Renal cortex interstitium (tissue), 11 donors: ENCODE measurements around the gene AKT1. TPM values are rescaled to one million over a fixed set of nuclear protein-coding genes. Genes with fewer than 3 reads are reported as not detected.
"Not testable (repeated sequence)": the region's sequence is repeated elsewhere in the genome, so short reads cannot be mapped to it uniquely, and the experiment has no call there.

Source experiments
- DNase-seq, 11 donors: peaks; one replicate each; pipeline ENCODE4 v3.0.0-alpha.2; 2013; ENCODE audit warnings: low read depth in 9 of 11, low spot score in 4 of 11; ENCODE audit errors: extremely low read depth in 1 of 11
- polyA plus RNA-seq, 3 donors: library from polyadenylated mRNA; unstranded; fragments of 120-200 nt; gene quantifications; one replicate each; pipeline ENCODE4 v1.2.1, GENCODE V29; 2013; ENCODE audit not compliant: insufficient read length in 3 of 3

AKT1 gene
- polyA plus RNA-seq, 3 donors: 100 to 145 (median 127) TPM

- DNase-seq: no peak
Measured at GRCh38 chr14:104822821-104823615, 27.5 kb upstream of the AKT1 start.

DNA sequence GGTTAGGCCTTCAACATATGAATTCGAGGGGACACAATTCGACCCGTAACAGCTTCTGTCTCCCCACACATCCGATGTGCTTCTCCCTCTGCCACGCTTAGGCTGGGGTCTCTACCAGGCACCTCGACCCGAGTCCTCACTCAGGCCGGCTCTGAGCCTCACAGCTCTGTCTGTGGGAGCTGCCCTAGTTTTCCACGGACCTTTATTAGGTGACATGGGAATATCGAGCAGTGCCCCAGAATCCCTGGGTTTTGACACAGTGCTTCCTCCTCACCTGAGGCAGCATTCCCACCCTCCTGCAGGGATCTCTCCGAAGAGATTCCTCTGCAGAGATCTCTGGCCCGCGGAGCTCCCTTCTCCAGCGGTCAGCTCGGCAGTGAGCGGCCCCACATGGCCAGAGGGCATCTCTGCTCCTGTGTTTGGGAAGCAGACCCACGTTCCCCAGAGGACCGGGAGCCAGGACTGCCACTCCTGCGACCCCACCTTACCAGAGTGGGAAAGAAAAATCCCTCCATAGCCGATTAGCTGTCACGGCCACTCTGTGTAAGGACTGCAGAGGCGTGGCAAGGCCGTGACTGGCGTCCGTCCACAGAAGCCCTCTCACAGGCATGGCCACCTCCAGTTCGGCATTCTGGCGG lies 26.5 kb upstream of the AKT1 start:
- no peak for DNase-seq

GRCh38 chr14:104821229-104821945 lies 25.8 kb upstream of the AKT1 start:
- DNase-seq: no peak

- no peak for DNase-seq
Measured at GRCh38 chr14:104820669-104821228, 25.2 kb upstream of the AKT1 start.

DNA sequence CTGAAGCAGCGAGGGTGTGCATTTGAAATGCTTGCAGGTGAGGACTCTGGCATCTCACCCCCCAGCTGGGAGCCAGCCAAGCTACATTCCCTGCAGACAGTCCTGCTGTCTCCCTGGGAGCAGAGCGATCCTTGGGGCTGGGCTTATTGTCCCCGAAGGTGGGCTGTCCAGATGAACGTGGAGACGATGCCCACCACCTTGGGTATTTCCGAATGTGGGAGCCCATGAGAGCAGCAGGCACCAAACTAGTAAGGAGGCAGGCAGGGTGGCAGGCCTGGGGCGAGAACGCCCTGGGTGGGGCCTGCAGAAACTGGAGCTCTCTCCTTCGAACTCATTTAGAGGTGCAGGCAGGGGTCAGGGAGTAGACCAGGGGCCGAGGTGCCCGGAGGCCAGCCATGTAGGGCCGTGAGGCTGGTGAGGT lies 23.8 kb upstream of the AKT1 start:
- DNase-seq: no peak

GRCh38 chr14:104818714-104819161 lies 23.2 kb upstream of the AKT1 start:
- DNase-seq: no peak

DNA sequence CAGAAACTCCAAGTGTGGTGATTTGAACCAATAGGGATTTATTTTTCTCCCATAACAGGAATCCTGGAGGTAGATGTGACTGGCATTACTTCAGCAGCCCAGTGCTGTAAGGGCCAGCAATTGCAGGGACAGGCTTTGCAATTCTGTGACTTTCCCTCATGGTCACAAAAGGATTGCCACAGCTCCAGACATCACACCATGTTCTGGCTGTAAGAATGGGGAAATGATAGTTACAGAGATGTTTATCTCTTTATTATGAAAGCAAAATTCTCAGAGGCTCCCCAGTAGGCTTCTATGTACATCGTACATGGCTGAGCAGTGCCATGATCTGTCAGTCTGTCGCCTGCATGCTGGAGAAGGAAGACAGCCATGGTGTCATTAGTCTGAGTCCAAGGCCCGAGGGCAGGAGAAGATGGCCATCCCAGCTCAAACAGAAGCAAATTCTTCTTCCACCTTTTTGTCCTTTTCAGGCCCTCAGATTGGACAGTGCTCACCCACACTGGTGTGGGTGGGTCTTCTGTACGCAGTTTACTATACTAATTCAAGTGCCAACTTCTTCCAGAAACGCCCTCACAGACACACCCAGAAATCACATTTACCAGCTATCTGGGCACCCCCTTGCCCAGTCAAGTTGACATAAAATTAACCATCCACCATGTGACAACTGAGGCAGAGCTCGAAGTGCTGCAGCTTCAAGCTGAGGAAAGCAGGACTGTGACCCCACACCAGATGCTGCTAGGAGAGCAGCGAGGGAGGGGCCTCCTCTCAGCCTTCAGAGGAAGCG lies 22.6 kb upstream of the AKT1 start:
- no peak for DNase-seq

DNA sequence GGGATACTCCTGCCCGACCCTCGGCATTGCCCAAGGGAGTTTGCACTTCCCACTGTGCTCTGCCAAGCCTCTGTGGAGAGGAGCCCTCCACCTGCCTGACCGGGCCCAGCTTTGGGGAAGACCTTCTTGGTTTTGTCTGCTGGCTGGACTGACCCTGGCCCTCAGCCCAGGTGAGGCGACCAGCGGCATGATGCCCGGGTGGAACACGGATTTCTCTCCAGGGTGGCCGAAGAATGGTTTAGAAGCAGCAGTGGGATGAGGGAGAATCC lies 21.0 kb upstream of the AKT1 start:
- no peak for DNase-seq

DNA sequence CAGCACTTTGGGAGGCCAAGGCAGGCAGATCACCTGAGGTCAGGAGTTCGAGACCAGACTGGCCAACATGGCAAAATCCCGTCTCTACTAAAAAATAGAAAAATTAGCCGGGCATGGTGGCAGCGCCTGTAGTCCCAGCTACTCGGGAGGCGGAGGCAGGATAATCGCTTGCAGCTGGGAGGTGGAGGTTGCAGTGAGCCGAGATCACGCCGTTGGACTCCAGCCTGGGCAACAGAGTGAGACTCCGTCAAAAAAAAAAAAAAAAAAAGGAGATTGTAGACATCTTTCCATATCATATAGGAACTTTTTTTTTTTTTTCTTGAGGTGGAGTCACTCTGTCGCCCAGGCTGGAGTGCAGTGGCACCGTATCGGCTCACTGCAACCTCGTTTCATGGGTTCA lies 19.2 kb upstream of the AKT1 start:
- not testable (repeated sequence) for DNase-seq

DNA sequence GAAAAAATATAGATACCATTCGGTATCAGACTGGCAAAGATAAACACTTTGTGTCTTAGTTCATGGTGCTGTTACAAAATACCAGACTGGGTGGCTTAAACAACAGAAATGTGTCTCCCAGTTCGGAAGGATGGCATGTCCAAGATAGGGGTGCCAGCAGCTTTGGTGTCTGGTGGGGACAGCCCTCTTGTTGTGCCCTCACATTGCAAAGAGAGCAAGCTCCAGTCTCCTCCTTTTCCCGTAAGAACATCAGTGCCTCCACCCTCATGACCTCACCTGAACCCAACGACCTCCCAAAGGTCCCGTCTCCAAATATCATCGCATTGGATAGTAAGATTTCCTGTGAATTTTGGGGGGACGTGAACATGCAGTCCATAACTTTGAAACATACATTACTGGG lies 17.7 kb upstream of the AKT1 start:
- DNase-seq: no peak

DNA sequence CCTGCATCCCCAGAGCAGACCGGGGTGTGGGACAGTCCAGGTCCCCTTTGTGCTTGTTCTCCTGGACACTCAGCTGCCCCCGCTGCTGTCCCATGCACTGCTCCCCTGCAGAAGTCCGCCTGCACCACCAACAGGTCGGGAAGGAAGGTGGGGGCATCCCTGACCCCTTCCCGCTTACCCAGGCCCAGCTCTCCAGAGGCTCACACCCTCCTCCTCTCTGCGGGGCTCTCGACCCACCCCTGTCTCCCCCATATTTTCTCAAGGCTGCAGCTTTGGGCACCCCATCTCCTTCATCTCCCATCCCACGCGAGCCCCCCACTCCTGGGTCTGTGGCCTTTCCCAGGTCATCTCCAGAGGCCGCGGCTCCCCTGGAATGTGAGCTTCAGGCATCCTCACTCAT lies 14.8 kb upstream of the AKT1 start:
- no peak for DNase-seq

- no peak for DNase-seq
Measured at GRCh38 chr14:104808456-104808855, 12.9 kb upstream of the AKT1 start.

- DNase-seq: no peak
Measured at GRCh38 chr14:104806625-104807465, 11.3 kb upstream of the AKT1 start.

DNA sequence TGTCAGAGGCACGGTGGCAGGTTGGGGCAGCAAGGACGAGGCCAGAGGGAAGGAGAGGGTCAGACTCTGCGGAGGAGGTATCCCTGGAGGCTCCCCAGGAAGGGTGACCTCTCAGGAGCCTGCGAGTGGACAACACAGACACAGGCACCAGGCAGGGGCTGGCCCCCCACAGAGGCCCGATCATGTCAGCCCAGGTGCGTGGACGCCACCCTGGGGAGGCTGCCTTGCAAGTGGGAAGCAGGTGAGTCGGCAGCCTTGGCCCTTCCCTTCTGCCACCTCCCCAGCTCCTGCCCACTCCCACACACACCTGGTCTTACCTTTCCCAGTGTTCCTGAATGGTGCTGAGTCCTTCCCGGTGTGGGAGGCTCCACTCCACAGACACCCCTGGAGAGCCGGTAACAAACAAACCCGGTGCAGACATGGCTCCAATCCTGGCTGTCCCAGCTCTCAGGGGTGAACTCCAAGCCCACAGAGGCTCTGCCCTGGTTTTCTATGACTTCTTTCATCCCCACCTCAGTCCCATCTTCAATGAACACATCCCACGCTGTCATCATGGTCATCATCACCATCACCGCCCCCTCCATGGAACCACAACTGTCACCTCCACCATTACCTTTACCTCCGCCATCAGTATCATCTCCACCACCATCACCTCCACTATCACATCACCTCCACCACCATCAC lies 10.5 kb upstream of the AKT1 start:
- DNase-seq: no peak

DNA sequence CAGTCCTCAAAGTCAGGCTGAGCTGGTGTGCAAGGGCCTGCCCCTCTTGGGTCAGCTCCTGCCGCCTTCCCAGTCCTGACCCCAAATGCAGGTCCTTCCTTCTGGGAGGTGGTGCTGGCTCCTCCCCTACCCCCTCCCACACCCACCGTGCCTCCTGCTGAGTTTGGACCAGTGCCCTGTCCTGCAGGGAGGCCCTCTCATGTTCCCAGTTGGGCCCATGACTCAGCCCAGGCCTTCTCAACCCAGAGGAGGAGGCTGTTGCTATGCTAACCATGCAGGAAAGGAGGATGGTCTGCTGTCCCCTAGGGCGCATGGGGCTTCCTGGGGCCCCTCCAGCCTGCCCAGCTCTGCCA lies 9.8 kb upstream of the AKT1 start:
- DNase-seq: no peak

DNA sequence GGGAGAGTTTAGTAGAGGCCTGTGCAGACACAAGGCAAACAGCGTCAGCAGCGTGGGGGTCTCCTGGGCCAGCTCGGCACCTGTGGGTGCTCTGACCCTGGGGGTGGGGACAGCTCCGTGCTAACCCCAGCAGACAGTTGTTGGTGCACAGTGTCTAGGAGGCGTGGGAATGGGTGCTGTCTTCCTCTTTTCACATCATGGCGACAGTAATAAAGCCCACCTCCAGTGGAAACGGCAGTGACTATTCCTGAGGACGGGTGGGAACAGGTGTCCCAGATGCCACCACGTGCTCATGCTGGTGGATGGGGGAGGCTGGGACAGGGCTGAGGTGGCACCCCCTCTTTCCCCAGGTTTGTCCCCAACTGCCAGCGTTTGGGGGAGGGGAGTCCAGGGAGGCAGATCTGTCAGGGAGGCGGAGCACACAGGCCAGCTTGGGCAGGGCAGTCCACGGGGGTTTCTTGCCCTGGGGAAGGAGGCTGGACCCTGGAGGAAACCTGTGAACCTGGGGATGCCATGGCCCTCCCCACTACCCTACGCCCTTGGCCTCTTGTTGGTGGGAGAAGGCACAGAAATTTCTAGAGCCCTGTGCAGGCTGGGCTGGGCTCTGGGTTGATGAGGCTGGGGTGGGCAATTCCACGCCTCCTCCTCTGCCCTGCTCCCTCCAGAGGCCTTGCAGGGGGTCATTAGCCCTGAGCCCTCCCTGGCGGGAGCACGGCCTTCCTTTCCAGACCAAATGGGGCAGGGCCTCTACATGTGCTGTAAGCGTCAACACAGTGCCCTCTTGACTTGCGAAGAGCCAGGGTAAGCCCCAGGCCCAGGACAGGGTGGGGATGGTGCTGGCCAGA lies 9.2 kb upstream of the AKT1 start:
- DNase-seq: no peak

DNA sequence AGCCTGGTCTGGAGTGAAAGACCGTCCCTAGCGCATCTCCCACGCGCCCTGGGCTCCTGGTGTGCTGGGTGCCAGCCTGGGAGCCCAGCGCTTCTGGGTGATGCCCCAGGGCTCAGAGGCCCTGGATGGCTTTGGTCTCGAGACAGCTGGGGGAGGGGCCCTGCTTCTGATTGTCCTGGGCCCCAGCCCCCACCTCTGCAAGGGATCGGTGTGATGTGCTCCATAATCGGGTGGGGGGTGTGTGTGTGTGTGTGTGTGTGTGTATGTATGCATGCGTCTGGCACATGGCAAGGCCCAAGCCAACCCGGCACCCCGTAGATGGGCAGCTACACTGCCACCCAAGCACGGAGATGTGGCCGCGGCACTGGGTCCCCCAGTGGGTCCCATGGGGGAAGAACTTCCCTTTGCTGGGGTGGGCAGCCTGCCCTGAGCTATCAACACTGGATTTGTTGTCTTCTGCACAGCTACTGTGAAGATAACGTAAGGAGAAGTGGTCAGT lies 8.4 kb upstream of the AKT1 start:
- no peak for DNase-seq
